B cell (primary cell): ENCODE measurements around the gene IGFBP7.

Experiments
- CTCF ChIP-seq: fragments of 200-600 bp; IDR thresholded peaks from one replicate; pipeline ENCODE4 v1.8.0; 2022; ENCODE audit warnings: antibody characterized with exemption, mild to moderate bottlenecking
- EZH2 ChIP-seq: IDR thresholded peaks from 2 replicates; pipeline ENCODE4 v1.6.1; 2012; ENCODE audit warnings: borderline replicate concordance, low read depth, mild to moderate bottlenecking, moderate library complexity, low read length; ENCODE audit not compliant: insufficient read depth, poor library complexity, severe bottlenecking

- TF ChIP-seq CTCF (no peak), EZH2 (no peak)
Measured at GRCh38 chr4:57149833-57150232, 39.6 kb upstream of the IGFBP7 start.
